H9 (cell line): Measurements from ENCODE around the gene SPTBN1. TPM values are rescaled to one million over a fixed set of nuclear protein-coding genes. Genes with fewer than 3 reads are reported as not detected.
A peak's percentile ranks its signal among the peaks of the same experiment; 100 is the strongest.

ENCODE experiments used
- DNase-seq: peaks from one replicate; pipeline ENCODE4 v3.0.0-alpha.2; 2017
- H2AFZ ChIP-seq: one replicate; pipeline ENCODE4 v1.6.1; 2013; ENCODE audit warnings: mild to moderate bottlenecking, low read length, control low read depth, moderate library complexity
- H2AK5ac ChIP-seq: 2 replicates; pipeline ENCODE4 v1.6.1; 2013; ENCODE audit warnings: low read length, control low read depth, mixed read lengths; ENCODE audit not compliant: insufficient read length
- H2BK120ac ChIP-seq: one replicate; pipeline ENCODE4 v1.6.1; 2013; ENCODE audit warnings: low read depth, mild to moderate bottlenecking, low read length, control low read depth, inconsistent platforms; ENCODE audit not compliant: poor library complexity, severe bottlenecking
- H2BK12ac ChIP-seq: 2 replicates; pipeline ENCODE4 v1.6.1; 2013; ENCODE audit warnings: low read length, control low read depth, mixed read lengths, low read depth; ENCODE audit not compliant: insufficient read length
- H2BK15ac ChIP-seq: 2 replicates; pipeline ENCODE4 v1.6.1; 2013; ENCODE audit warnings: low read depth, low read length, control low read depth
- H2BK20ac ChIP-seq: one replicate; pipeline ENCODE4 v1.6.1; 2013; ENCODE audit warnings: low read depth, mild to moderate bottlenecking, low read length, control low read depth, inconsistent platforms; ENCODE audit not compliant: poor library complexity, severe bottlenecking
- H2BK5ac ChIP-seq: 2 replicates; pipeline ENCODE4 v1.6.1; 2013; ENCODE audit warnings: low read length, control low read depth, mixed read lengths; ENCODE audit not compliant: insufficient read length
- H3K14ac ChIP-seq: 2 replicates; pipeline ENCODE4 v1.6.1; 2013; ENCODE audit warnings: low read length, control low read depth; ENCODE audit not compliant: insufficient read depth
- H3K18ac ChIP-seq: 2 replicates; pipeline ENCODE4 v1.6.1; 2013; ENCODE audit warnings: low read depth, mild to moderate bottlenecking, mixed read lengths, low read length, control low read depth; ENCODE audit not compliant: insufficient read length
- H3K23ac ChIP-seq: 2 replicates; pipeline ENCODE4 v1.6.1; 2013; ENCODE audit warnings: low read length, control low read depth, mixed read lengths, low read depth; ENCODE audit not compliant: insufficient read length
- H3K23me2 ChIP-seq: 2 replicates; pipeline ENCODE4 v1.6.1; 2013; ENCODE audit warnings: low read depth, mild to moderate bottlenecking, mixed read lengths, low read length, control low read depth; ENCODE audit not compliant: insufficient read length, poor library complexity, severe bottlenecking
- H3K27ac ChIP-seq: 2 replicates; pipeline ENCODE4 v1.5.1; 2013; ENCODE audit warnings: low read length, control low read depth, mixed read lengths, low read depth; ENCODE audit not compliant: insufficient read length
- H3K27me3 ChIP-seq: 2 replicates; pipeline ENCODE4 v1.6.1; 2013; ENCODE audit warnings: low read length, control low read depth, inconsistent platforms; ENCODE audit not compliant: insufficient read depth
- H3K4ac ChIP-seq: 2 replicates; pipeline ENCODE4 v1.6.1; 2013; ENCODE audit warnings: low read depth, mild to moderate bottlenecking, control low read depth, inconsistent platforms, low read length, moderate library complexity
- H3K4me1 ChIP-seq: 2 replicates; pipeline ENCODE4 v1.6.1; 2013; ENCODE audit warnings: low read length, control low read depth, inconsistent platforms; ENCODE audit not compliant: insufficient read depth
- H3K4me2 ChIP-seq: 2 replicates; pipeline ENCODE4 v1.6.1; 2013; ENCODE audit warnings: low read length, control low read depth, mixed read lengths; ENCODE audit not compliant: insufficient read length, insufficient read depth
- H3K56ac ChIP-seq: 2 replicates; pipeline ENCODE4 v1.6.1; 2013; ENCODE audit warnings: low read depth, mild to moderate bottlenecking, mixed read lengths, low read length, control low read depth; ENCODE audit not compliant: insufficient read length
- H3K79me1 ChIP-seq: 2 replicates; pipeline ENCODE4 v1.6.1; 2013; ENCODE audit warnings: low read depth, mild to moderate bottlenecking, moderate library complexity, low read length, control low read depth, inconsistent platforms; ENCODE audit not compliant: insufficient read depth, poor library complexity, severe bottlenecking
- H3K79me2 ChIP-seq: 2 replicates; pipeline ENCODE4 v1.6.1; 2013; ENCODE audit warnings: low read length, control low read depth, inconsistent platforms; ENCODE audit not compliant: insufficient read depth
- H3K9ac ChIP-seq: 2 replicates; pipeline ENCODE4 v1.6.1; 2013; ENCODE audit warnings: low read length, control low read depth, mixed read lengths; ENCODE audit not compliant: insufficient read length; ENCODE audit errors: extremely low read depth
- H3K9me3 ChIP-seq: one replicate; pipeline ENCODE4 v1.6.1; 2013; ENCODE audit warnings: low read depth, low read length, inconsistent platforms; ENCODE audit not compliant: control insufficient read depth
- H3T11ph ChIP-seq: one replicate; pipeline ENCODE4 v1.6.1; 2013; ENCODE audit warnings: mild to moderate bottlenecking, low read length, control low read depth, inconsistent platforms
- H4K20me1 ChIP-seq: one replicate; pipeline ENCODE4 v1.6.1; 2013; ENCODE audit not compliant: control insufficient read depth, insufficient read length, insufficient read depth
- H4K5ac ChIP-seq: 2 replicates; pipeline ENCODE4 v1.6.1; 2013; ENCODE audit warnings: low read depth, mild to moderate bottlenecking, mixed read lengths, low read length, control low read depth; ENCODE audit not compliant: insufficient read length
- H4K8ac ChIP-seq: replicated peaks from 2 replicates; pipeline ENCODE4 v1.6.1; 2013; ENCODE audit warnings: low read length, control low read depth, mixed read lengths, low read depth; ENCODE audit not compliant: insufficient read length
- H4K91ac ChIP-seq: 2 replicates; pipeline ENCODE4 v1.6.1; 2013; ENCODE audit warnings: low read depth, mild to moderate bottlenecking, moderate library complexity, mixed read lengths, low read length, control low read depth; ENCODE audit not compliant: insufficient read length
- H3K27ac Mint-ChIP-seq, 3 experiments: 2 replicates in 2 of 3; 3 replicates in 1 of 3; pipeline ENCODE4 v1.8.0; 2020 to 2021; ENCODE audit warnings: mixed read lengths in 3 of 3, mild to moderate bottlenecking in 1 of 3, moderate library complexity in 1 of 3
- H3K27me3 Mint-ChIP-seq: 2 replicates; pipeline ENCODE4 v1.8.0; 2021; ENCODE audit warnings: low read depth, mild to moderate bottlenecking, moderate library complexity, mixed read lengths
- H3K36me3 Mint-ChIP-seq, 3 experiments: 2 replicates in 2 of 3; 3 replicates in 1 of 3; pipeline ENCODE4 v1.8.0; 2020 to 2021; ENCODE audit warnings: low read depth in 3 of 3, mixed read lengths in 3 of 3; ENCODE audit not compliant: insufficient read depth in 1 of 3
- H3K4me1 Mint-ChIP-seq, 2 experiments: 2 replicates each; pipeline ENCODE4 v1.8.0; 2020; ENCODE audit warnings: mixed read lengths in 2 of 2
- H3K4me3 Mint-ChIP-seq, 2 experiments: 2 replicates in 1 of 2; 3 replicates in 1 of 2; pipeline ENCODE4 v1.8.0; 2020 to 2021; ENCODE audit warnings: mild to moderate bottlenecking in 2 of 2, mixed read lengths in 2 of 2, moderate library complexity in 1 of 2
- H3K9me3 Mint-ChIP-seq, 2 experiments: 2 replicates in 1 of 2; 3 replicates in 1 of 2; pipeline ENCODE4 v1.8.0; 2020; ENCODE audit warnings: mild to moderate bottlenecking in 2 of 2, mixed read lengths in 2 of 2, moderate library complexity in 1 of 2
- WGBS: extraction: QIAGEN DNeasy Blood & Tissue Kit; methylation state at CpG from one replicate; pipeline ENCODE4 v1.1.7; 2013; ENCODE audit warnings: missing lambda C conversion rate, low lambda C conversion rate, mixed read lengths; ENCODE audit not compliant: insufficient read length; ENCODE audit errors: extremely low coverage; 5-methylcytosine and 5-hydroxymethylcytosine counted together
- total RNA-seq: library from RNA; stranded (reverse); gene quantifications from 2 replicates; pipeline ENCODE4 v1.2.1, GENCODE V29; 2021
- TF ChIP-seq, protein P1 (sequence below): fragments of 200-600 bp; sonication (generic); conservative IDR thresholded peaks from 3 replicates; pipeline ENCODE4 v1.8.0; 2021; ENCODE audit warnings: antibody characterized with exemption, mild to moderate bottlenecking

The SPTBN1 gene
- total RNA-seq, 1 experiment from 2014 or later: 164 TPM

DNA sequence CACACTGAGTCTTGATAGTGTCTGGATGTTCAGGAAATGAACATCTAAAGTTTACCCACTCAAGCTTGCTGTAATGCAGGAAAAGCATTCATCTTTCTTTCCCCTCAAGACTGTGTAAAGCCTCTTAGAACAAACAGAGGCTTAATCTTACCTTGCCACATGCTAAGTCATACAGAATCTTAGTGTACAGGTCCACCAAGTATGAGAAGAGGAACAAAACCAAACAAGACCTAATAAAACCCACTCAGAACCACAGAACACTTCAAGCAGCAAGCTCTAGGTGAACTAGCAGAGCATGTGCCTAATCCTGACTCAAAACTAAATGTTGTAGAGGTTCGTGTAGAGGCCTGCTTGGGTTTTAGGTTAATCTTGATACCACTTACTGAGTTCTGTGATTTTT lies 97.6 kb downstream of the SPTBN1 start:
- Mint-ChIP-seq H3K36me3 (peaks cover 0 to 2% (median 0%) of the 10 kb centered on the region in 3 experiments; a peak in 1 of 7 replicates), H3K27ac (0 out of 7 replicates have a peak overlapping the region, but pooled peaks of 1 of the 3 experiments have one; percentile 42), H3K4me1 (peaks cover 41 to 42% of the 10 kb centered on the region in 2 experiments), H3K4me3 (no peak overlapping the region), H3K27me3 (no peaks in the 10 kb centered on the region; the same call in 1 of the 2 replicates), H3K9me3 (no peaks in the 10 kb centered on the region; a peak in 1 of 5 replicates)
- Histone ChIP-seq H3K79me2 (no peaks in the 10 kb centered on the region), H3K4ac (no peak overlapping the region), H3K23ac (no peak overlapping the region), H3T11ph (no peak overlapping the region), H3K79me1 (no peaks in the 10 kb centered on the region), H3K56ac (no peak overlapping the region), H3K14ac (no peak overlapping the region), H2AFZ (no peak overlapping the region), H3K4me1 (peaks cover 8% of the 10 kb centered on the region), H3K4me2 (no peak overlapping the region), H4K8ac (no peak overlapping the region), H3K9me3 (no peaks in the 10 kb centered on the region), H4K91ac (no peak overlapping the region), H2BK15ac (no peak overlapping the region), H3K27ac (no peak overlapping the region), H2BK12ac (no peak overlapping the region), H2AK5ac (no peak overlapping the region), H2BK5ac (no peak overlapping the region), H3K23me2 (no peaks in the 10 kb centered on the region), H3K9ac (no peak overlapping the region), H4K20me1 (no peaks in the 10 kb centered on the region), H2BK120ac (no peak overlapping the region), H2BK20ac (no peak overlapping the region), H4K5ac (no peak overlapping the region), H3K18ac (no peak overlapping the region), H3K27me3 (no peaks in the 10 kb centered on the region)
- no CpG with 5 or more reads among the region's 1 CpG for WGBS
- no peak for DNase-seq
- TF ChIP-seq, protein P1, sequence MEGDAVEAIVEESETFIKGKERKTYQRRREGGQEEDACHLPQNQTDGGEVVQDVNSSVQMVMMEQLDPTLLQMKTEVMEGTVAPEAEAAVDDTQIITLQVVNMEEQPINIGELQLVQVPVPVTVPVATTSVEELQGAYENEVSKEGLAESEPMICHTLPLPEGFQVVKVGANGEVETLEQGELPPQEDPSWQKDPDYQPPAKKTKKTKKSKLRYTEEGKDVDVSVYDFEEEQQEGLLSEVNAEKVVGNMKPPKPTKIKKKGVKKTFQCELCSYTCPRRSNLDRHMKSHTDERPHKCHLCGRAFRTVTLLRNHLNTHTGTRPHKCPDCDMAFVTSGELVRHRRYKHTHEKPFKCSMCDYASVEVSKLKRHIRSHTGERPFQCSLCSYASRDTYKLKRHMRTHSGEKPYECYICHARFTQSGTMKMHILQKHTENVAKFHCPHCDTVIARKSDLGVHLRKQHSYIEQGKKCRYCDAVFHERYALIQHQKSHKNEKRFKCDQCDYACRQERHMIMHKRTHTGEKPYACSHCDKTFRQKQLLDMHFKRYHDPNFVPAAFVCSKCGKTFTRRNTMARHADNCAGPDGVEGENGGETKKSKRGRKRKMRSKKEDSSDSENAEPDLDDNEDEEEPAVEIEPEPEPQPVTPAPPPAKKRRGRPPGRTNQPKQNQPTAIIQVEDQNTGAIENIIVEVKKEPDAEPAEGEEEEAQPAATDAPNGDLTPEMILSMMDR: no peak
